HTERT RPE-1 (cell line): ENCODE data around the gene ZCCHC9.
"Not testable (repeated sequence)": the region's sequence is repeated elsewhere in the genome, so short reads cannot be mapped to it uniquely, and the experiment has no call there.

Experiments
- in situ Hi-C: fragments of 300-500 bp; cut with MboI; formaldehyde crosslinking; loops from 4 replicates; pipeline ENCODE4 v1.14.3; 2020; ENCODE audit warnings: low sequenced_read_pairs

Gene ZCCHC9

DNA sequence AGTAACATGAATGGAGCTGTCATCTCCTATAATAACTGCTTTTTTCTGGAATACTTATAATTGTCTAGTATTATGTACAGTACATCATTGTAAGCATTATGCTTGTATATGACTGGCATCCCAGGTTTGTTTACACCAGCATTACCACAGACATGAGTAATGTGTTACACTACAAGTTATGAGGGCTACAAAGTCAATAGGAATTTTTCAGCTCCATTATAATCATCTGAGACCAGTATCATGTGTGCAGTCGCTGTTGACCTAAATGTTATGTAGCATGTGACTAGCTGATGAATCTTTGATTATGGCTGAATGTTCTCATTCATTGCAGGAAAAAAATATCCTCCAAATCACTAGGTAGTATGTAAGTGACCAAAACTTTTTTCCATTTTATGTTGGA is 2.2 kb downstream of the ZCCHC9 start:
- in situ Hi-C loops = no loop called here

DNA sequence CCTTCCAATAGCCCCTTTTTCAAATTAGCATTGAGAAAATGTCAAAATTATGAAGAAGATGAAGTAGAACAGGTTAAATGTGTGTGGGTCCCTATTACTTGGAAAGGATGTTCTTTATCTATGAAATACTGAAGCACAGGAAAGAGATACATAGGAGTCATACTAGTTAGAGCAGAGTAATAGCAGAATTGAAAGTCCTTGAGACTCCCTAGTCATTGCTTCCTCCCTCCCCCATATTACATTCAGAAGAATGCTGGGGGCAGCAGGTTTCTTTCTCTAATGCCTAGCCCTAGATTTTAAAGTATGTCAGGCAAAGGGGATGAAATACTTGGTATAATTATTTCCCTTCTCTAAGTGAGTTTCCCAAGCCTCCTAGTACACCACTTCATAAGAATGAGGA is 4.4 kb downstream of the ZCCHC9 start:
- in situ Hi-C loops = no loop called here

DNA sequence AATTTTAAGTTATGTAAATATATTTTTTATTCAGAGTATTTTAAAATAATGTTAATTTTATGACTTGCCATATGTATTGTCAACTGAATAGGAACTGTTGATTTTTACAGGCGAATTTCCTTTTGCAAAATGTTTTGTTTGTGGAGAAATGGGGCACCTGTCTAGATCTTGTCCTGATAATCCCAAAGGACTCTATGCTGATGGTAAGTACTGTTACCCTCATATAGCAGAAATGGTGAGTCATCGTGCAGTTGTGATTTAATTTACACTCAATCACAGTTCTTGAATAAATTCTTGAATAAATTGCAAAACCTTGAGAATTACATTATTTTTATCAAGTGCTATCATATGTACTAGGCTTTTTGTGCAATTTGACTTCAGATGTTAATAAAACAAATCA is 7.4 kb downstream of the ZCCHC9 start:
- in situ Hi-C loops = no loop called here

DNA sequence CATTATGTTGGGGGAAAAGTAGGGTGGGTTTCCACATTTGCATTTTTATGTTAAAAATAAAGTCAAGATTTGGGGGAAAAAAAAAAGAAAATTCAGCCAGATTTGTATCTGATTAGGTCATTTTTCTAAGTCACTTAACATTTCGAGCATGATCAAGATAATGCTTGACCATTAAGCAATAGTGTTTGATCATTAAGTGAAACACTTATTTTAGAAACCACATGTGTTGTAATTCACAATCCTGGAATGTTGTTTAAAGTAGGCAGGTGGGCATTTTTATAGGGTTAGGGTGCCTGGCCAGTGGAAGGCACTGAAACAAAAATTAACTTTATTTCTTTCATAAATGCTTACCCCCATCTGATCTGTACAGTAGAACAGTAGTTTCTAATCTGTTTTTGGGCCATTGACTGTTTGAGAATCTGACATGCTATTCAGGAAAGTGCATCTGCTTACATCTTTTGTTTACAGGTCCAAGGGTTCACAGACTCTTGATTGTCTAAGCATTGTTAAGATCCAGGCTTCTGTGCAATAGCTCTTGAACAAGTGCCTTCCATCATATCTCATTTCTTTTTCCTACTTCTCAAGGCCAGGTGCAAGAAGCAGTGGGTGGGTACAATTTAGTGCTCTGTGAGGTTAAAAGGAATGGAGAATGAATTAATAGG is 9.1 kb downstream of the ZCCHC9 start:
- in situ Hi-C loops = no loop called here

DNA sequence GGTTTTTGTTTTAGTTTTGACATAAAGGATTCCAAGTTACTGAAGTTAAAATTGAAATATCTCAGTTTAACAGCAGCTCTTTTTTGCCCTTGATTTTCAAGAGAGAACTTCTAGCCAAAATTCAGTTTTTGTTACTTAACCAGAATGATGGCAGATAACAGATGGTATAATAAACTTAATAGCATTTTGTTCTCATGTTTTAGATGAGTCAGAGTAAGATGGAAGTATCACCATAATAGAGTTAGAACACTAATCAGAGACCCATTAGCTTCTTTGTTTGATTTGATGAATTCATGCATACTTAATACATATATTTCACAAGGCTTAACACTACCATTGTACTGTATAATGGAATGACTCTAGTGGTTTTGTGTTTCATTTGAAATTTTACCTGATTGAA is 11.9 kb downstream of the ZCCHC9 start:
- in situ Hi-C loops = no loop called here

DNA sequence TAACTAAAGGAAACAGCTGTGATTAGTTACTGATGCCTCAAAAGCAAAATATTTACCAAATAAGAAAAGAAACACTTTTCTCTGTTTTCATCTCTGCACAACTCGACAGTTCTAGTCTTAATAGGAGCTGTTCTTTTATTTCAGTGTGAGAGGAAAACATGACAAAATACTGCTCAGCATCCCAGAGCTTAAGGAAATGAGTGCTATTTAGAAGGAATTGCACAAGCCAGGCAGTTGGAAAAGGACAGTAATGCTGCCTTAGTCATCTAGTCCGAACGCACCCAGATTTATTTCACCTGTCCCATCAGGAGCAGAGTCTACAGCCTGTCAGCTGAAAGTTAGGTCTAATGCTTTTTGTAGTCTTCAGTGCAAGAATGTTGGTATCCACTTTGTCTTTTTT is 12.3 kb downstream of the ZCCHC9 start:
- in situ Hi-C loops = no loop called here

DNA sequence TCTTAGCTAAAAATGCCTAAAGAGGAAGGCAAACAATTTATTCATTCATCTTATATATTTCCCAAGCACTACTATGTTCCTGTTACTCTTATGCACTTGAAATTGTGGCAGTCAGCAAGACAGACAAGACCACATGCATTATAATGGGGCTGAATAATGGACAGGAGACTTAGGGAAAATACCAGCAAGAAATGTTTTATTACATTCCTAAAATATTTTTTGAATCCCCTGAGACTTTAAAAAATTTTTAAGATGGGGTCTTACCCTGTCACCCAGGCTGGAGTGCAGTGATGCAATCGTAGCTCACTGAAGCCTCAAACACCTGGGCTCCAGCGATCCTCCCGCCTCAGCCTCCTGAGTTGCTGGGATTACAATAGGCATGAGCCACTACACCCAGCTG is 13.2 kb downstream of the ZCCHC9 start:
- in situ Hi-C loops = no loop called here

DNA sequence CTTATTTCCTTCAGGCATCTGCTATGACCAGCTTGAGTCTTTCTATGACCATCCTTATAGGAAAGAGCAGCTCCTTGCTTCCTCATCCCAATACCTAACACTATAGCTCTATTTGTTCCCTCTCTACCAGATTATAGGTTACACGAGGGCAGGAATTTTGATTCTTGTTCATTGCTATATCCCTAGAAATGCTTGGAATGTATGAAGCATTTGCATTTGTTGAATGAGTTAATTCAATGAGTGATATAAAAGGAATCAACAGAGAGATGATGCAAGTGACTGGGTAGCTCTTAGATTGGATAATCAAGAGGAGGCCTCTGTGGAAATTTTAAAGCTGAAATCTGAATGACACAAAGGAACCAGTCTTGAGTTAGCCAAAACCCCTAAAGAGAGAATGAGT is 13.9 kb downstream of the ZCCHC9 start:
- in situ Hi-C loops = no loop called here

DNA sequence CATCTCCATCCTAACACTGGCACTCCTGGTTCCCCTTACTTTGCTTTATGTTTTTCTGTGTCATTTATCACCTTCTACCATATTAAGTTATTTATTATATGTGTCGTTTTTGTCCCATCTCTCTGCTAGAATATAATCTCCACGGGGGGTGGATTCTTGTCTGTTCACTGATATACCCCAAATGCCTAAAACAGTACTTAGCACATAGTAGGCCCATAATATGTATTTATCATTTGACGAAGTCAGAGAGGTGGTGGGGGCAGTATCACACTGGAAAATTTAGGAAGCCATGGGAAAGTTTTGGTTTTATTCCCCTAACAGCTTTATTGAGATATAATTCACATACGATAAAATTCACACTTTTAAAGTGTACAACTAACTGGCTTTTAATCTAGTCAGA is 14.4 kb downstream of the ZCCHC9 start:
- in situ Hi-C loops = no loop called here

DNA sequence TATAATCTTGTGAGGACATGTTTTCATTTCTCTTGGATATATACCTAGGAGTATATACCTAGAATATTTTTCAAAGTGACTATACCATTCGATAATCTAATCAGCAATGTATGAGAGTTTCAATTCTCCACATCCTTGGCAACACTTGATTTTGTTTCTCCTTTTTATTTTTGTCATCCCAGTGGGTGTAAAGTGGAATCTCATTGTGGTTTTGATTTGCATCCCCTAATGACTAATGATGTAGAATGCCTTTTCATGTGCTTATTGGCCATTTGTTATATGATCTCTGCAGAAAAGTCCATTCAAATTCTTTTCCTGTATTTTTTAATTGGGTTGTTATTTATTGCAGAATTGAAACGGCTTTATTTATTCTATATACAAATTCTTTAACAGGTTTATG is 15.2 kb downstream of the ZCCHC9 start:
- in situ Hi-C loops = no loop called here

DNA sequence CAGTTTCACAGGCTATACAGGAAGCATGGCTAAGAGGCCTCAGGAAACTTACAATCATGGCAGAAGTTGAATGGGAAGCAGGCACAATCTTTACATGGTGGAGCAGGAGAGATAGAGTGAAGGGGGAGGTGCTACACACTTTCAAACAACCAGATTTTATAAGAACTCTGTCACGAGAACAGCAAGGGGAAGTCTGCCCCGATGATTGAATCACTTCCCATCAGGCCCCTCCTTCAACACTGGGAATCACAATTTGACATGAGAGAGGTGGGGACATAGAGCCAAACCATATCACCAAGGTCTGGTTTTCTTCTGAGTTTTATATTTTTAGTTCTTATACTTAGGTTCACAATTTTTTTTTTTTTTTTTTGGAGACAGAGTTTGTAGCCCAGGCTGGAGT is 16.1 kb downstream of the ZCCHC9 start:
- in situ Hi-C loops = no loop called here

DNA sequence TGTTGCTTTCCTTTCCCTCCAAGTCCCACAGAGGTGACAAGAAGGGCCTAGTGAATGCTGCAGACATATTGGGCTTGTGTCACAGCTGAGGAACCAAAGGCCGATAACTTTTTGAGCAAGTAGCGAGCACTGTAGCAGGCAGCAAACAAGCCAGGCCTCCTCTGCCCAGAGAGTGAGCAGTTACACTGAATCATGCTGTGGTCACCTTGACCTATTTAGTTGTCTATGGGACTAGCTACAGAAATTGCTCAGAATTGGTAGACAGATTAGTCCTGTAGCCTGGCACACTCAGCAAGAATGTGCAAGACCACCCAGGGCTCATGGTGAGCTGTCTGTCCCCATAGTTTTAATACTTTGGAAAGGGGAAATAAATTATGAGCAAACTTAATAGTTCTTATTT is 25.2 kb downstream of the ZCCHC9 start:
- in situ Hi-C loops = no loop called here

DNA sequence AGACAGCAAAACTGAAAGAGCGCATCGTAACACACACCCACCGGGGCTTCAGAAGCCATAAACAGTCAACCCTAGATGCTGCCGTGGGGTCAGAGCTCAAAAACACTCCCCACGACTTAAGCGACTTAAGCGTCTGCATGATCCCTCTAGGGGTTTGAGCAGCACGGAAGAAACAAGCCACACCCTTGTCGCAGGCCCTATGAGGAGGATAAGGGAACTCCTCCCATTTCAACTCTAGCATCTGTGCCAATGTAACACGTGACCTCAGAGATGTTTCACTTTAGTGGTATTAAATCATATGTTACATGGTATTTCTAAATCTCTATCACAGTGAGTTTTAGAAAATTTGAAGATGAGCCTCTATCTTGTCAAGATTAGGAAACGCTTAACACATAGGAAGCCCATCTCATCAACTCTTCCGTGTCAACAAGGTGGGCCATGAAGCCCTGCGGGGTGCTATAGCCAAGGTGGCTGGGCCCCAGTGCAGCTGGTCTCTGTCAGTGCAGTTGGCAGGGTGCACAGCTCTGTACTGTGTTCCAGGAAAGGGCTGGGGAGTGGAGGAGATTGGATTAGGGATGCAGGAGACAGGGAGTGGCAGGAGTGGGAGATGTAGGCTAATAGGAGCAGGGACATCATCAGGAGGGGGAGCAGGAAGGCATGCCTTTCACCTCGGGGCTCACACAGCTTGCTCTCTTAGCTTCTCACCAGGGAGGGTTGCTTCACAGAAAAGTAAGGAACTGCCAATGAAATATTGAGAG is 33.1 kb downstream of the ZCCHC9 start:
- in situ Hi-C loops = no loop called here

DNA sequence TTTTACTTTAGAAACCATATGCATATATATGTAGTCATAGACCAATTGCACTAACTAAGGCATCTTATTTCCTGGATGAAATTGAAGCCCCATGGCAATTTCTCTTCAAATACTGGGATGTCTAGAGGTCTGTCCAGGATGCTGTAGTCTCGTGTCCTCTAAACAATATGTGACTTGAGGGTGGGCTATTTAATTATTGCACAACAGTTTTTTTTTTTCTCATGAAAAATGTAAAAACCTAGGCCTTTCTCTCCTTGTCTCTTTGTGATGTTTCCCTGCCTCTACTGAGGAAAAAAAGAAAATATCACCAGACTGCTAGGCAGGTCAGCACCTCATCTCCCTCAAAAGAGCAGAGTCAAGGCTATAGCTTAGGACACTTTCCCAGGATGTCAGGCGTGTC is 34.6 kb downstream of the ZCCHC9 start:
- in situ Hi-C loops = no loop called here

DNA sequence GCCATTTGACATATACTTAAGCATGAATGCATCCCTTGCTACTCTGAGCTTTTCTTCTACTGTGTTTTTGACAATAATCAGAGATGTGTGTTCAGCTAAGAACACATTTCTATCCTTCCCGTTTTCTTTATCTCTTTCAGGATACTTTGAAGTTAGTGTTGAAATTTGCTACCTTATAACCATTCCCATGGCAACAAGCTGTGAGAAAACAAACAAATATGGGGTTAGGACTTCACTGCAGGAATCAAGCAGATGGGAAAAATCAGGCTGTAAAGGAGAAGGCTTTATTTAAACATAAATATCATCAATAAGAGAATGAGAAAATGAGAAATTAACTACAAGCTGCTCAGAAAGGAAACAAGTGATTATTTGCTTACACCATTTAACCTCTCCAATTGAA is 35.2 kb downstream of the ZCCHC9 start:
- in situ Hi-C loops = no loop called here

DNA sequence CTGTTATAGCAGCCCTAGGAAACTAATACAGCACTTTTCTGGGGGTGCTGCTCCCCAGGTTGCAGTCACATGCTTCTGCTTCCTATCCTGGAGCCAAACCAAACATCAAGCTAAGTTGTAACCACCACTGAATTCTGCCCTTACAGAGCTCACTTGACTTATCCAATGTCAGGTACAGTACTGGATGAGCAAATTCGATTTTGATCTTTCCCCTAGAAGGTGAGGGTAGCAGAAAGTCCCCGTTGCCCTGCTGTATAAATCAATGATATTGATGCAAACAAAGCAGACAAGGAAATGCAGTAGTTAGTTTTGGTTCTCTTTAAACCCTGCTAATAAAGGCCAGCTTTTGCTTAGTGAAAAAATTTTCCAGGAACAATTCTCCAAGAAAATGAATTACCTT is 36.4 kb downstream of the ZCCHC9 start:
- in situ Hi-C loops = no loop called here

DNA sequence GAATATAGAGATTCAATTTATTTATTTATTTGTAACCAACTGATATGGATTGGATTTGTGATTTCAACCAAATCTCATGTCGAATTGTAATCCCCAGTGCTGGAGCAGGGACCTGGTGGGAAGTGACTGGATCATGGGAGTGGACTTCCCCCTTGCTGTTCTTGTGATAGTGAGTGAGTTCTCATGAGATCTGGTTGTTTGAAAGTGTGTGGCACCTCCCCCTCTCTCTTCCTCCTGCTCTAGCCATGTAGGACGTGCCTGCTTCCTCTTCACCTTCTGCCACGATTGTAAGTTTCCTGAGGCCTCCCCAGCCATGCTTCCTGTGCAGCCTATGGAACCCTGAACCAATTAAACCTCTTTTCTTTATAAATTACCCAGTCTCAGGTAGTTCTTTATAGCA is 36.8 kb downstream of the ZCCHC9 start:
- in situ Hi-C loops = not testable (repeated sequence)

DNA sequence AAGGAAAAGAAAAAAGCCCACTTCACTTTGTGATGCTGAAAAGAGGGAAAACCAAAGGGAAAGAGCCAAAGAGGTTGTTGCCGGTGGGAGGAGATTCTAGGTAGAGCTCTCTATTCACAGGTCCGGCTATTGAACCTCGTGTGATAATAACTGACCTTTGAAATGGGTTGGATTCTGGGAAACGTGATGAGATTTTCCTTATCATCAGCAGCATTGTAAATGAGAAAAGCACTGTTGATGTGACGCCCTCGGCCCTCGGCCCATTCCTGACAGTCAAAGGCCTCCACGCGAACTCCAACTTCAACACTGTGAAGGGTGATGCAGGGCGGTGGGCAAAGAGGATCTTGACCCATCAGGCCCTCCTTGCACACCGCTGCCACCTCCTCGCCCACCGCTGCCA is 43.3 kb downstream of the ZCCHC9 start:
- in situ Hi-C loops = no loop called here

DNA sequence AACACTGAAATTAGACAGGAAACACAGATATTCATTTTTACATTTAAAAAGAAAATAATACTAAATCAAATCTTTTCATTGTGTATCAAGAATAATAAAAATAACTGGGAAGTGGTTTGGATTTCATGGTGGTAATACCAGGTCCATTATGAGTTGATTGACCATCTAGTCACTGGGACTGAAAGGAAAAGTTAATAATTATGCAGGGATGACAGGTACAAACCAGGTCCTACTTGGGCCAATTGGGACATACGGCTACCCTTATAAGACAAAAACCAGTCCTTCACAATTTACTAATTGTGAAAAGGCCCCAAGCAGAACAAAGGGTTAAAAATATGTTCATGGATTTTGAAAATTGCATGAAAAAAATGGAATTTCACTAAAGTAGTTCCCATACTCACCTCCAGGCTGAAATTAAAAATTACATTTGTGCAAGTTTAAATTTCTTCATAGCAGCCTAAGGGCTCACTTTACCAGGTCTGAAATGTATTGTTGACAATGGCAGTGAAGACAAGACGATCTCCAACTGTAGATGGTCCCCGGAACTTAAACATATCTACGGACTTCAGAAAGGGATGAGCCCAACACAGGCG is 44.1 kb downstream of the ZCCHC9 start:
- in situ Hi-C loops = no loop called here

DNA sequence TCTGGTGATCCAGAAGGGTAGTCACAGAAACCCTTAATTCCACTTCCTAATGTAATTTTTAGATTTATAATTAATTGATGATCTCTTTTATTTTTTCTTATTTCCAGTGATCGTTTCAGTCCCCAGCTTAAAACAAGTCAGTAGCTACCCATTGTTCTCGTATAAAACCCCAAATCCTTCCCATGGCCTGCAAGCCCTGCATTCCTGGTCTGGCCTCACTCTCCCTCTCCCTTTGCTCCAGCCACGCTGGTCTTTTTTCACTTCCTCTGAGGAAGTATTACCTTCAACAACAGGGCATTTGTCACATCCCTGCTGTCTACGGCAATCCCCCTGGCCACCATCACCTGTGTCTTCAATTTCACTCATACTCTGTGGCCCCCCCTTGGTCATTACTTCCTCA is 47.8 kb downstream of the ZCCHC9 start:
- in situ Hi-C loops = no loop called here

DNA sequence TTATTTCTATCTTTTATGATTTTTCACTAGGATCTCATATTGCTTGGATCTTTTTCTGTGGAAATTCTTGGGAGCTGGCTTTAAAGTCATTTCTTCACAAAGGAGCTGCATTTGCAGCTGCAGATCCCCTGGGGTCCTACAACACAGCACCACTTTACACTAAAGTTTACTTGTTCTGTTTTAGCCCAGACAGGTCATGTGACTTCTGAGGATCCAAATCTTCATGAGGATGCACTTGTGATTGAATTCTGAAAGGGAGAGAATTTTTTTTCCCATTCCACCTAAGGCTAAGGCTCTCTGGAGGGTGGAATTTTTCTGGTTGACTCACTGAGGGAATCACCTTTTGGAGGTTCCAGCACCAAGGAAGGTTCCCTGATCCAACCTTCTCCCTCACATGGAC is 49.1 kb downstream of the ZCCHC9 start:
- in situ Hi-C loops = no loop called here

DNA sequence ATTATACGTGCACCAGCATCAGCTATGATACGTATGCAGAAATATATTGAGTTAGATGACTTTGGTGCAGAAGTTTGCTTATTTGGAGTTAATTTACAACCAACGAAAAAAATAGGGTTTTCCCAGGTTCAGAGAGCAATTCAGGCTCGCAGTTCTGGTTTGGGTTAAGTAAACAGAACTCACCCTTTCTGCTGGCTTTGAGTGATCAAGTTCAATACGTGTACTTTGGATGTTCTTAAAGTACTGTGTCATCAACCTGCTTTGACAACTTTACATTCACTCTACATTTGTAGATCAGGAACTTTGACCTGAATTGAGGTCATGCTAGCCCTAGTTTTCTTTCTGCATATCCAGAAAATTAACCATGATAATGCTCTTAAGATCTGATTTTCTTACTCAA is 51.8 kb downstream of the ZCCHC9 start:
- in situ Hi-C loops = no loop called here
